Activated CD4-positive, CD25-positive, alpha-beta regulatory T cell (primary cell): ENCODE results near the gene TCP11.

Source experiments
- DNase-seq, 4 experiments: peaks; one replicate each; lab custom pipeline; 2025; lab: John Stamatoyannopoulos, UW

Gene TCP11

GRCh38 chr6:35080821-35081425 is 60.2 kb downstream of the TCP11 start:
- DNase-seq = no peak

- no peak for DNase-seq
Measured at GRCh38 chr6:35080016-35080680, 61.0 kb downstream of the TCP11 start.

DNA sequence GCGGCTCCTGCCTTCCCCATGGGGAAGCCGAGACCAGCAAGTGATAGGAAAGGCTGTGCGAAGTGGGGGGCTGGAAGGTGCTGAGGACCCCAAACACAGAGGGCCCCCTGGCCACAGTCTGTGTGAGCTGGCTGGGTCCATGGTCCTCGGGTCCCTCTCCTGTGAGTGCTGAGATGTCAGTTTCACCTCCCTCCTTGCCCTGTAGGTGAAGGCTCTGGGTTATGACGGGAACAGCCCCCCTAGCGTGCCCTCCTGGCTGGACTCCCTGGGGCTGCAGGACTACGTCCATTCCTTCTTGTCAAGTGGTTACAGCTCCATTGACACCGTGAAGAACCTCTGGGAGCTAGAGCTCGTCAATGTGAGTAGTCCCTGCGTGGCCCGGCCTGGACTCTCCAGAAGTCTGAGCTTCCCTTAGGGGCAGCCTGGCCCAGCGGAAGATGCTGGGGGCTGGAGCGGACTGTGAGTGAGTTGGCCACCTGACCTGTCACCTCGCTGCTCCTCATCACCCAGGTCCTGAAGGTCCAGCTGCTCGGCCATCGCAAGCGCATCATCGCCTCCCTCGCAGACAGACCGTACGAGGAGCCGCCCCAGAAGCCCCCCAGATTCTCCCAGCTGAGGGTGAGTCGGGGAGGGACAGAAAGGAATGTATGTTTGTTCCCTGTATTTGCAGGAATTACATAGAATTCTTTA is 61.7 kb downstream of the TCP11 start:
- DNase-seq = no peak

DNA sequence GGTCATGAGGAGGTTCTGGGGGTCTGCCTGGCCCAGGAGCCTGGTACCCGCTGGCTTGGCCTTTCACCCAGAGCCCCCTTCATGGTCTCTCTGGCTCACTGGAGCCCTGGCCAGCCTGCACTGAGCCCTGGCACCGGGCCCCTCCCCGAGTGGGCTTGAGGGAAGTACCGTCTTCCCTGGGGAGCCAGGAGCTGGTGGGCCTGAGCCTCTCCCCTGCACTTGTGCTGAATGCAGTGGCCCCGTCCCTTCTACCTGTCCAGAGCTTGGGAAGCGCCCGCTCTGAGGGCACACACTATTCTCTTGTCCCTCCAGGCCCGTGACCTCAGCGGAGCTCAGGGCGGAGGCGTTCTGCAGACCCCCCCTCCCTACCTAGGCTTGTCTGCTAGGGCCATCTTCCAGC is 62.2 kb downstream of the TCP11 start:
- DNase-seq = no peak

DNA sequence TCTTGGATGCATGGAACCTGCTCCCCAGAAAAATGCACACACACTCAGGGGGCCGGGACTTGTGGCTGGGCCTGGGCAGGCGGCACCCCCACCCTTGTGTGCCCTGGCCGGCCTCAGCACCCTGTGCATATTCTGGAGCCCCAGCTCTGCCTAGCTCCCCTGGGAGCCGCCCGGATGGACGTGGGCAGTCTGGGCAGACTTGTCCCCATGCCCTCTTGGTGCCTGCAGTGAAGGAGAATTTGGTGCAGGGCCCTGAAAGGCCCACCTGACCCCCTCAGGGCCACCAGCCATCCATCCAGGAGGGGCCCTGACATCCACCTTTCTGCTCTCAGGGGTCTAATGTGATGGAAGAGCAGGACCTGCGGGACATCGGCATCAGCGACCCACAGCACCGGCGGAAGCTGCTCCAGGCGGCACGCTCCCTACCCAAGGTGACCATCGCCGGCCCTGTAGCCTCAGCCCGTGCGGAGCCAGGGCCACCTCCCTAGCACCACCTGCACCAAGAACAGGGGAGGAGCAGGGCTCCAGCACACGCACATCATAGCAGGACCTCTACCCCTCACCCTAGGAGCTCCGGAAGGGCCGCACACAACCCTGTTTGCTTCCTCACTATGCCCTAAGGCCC is 62.8 kb downstream of the TCP11 start:
- no peak for DNase-seq

DNA sequence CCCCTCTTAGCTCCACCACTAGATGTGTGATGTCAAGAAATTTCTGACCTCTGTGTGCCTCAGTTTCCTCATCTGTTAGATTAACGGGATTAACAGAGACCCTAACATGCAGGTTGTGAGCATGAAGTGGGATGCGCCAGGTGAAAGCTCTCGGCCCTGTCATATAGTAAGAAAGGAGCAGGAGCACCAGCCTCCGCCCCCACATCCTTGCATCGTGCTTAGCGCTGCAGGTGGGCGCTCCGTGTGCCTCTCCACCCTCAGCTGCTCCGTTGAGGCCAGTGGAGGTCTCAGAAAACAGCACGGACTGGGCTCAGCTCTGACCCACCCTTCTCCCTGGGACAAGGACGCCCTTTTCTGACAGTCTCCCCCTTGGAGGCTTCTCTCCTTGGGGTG is 63.4 kb downstream of the TCP11 start:
- no peak for DNase-seq

- no peak for DNase-seq
Measured at GRCh38 chr6:35076997-35077712, 64.0 kb downstream of the TCP11 start.

- no peak for DNase-seq
Measured at GRCh38 chr6:35073766-35074471, 67.2 kb downstream of the TCP11 start.

DNA sequence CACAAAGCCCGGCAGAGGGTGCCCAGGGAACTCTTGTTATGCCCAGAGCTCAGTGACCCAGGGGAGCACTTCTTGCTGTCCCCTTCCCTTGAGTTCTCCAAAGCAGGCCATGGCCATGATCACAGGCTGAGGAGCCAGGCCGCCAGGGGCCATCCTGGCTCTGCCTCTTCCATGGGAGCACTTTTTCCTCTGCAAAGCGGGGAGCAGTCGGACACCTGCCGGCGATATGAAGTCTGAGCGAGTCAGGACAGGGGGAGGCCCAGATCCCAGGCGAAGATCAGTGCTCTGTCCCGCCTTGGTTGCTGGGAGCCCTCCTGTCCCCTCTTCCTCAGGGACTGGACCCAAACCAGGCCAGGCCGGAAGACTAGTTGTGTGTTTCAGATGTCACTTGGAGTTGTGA is 67.9 kb downstream of the TCP11 start:
- no peak for DNase-seq

- no peak for DNase-seq
Measured at GRCh38 chr6:35072698-35073055, 68.5 kb downstream of the TCP11 start.

GRCh38 chr6:35072051-35072697 is 69.0 kb downstream of the TCP11 start:
- no peak for DNase-seq

- no peak for DNase-seq
Measured at GRCh38 chr6:35071347-35071994, 69.7 kb downstream of the TCP11 start.

DNA sequence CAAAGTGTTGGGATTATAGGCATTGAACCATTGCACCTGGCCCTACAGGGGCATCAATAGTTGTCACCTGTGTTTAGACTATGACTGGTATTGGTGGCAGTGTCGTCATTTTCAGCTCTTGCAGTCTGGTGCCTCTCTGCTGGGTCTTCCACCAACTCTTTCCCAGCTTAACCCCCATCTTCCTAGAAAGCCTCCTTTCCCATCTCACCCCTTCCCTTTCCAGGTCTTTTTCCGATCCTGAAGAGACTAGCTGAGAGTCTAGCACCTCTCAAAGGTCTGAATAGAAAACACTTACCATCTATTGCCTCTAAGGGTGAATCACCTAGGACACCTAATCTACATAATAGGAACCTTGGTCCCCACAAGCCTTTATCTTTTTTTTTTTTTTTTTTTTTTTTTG is 71.0 kb downstream of the TCP11 start:
- DNase-seq = no peak

DNA sequence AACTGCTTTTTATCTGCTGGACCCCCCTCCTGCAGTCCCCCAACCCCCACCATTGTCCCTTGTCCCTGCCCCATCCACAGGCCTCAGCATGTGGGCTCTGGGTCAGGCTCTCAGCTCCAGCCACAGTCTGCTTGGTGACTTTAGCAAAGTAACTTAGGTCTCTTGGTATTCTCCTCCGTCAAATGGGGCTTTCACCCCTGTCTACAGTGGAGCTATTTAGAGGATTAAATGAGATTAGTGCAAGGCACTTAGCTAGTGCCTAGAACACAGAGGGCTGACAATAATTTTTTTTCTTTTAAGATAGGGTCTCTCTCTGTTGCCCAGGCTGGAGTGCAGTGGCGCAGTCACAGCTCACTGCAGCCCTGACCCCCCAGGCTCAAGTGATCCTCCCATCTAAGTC is 71.9 kb downstream of the TCP11 start:
- DNase-seq = no peak

DNA sequence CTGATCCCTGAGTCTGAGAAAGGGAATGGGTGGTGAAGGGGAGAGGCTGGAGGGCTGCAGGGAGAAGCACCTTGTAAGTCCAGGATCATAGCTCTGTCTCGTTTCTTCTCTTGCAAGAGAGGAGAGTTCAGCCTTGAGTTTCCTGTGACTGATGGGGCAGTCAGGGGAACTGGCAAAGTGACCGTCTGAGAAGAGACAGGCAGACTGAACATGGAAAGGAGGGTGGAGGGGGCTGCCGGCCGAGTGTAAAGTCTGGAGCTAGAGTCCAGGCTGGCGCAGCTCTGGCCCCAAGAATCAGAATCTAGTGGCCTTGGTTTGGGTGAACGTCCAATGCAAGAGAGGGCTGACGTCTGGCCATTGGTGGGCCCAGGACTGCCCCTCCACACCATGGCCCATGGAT is 72.5 kb downstream of the TCP11 start:
- DNase-seq = no peak

DNA sequence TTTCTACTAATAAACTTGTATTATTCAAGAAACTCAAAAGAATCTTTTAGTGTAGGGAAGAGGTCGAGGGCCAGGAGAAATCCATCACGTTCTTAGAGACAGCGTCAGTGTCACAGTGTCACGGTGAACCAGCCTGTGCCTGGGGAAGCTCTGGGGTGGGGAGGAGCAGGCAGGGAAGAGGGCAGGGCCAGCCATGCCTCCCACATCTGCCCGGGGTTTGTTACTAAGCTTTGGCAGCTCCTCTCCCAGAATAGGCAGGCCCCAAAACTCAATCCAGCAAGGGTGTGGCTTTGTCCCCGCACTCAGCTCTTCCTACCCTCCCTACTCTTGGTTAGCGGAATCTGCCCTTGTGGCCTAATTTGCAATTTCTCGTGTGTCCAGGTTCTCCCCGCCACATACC is 72.9 kb downstream of the TCP11 start:
- DNase-seq = no peak
